ENCODE measurements around the gene SLC11A1. TPM values are rescaled to one million over a fixed set of nuclear protein-coding genes. Genes with fewer than 3 reads are reported as not detected.

SLC11A1 gene
- total RNA-seq, 1 experiment from 2014 or later, result not detected

- DNase-seq (ENCODE audit: low read depth, low spot score), result no peak
- in situ Hi-C loops (cut with HindIII; ENCODE audit: low pct_unique_long_range_greater_than_20kb, low sequenced_read_pairs), result no loop called here
Measured at GRCh38 chr2:218398437-218399390, 16.6 kb downstream of the SLC11A1 start.

GRCh38 chr2:218399391-218400166 is 17.5 kb downstream of the SLC11A1 start, which contains the start of gene CTDSP1:
Gene CTDSP1 (plus strand): TSS chr2:218399868. CDS start chr2:218400091, 223 bp downstream.
- DNase-seq (ENCODE audit: low read depth, low spot score), result peak; percentile 93
- in situ Hi-C loops (cut with HindIII; ENCODE audit: low pct_unique_long_range_greater_than_20kb, low sequenced_read_pairs), result no loop called here

- DNase-seq (ENCODE audit: low read depth, low spot score), result no peak
- in situ Hi-C loops (cut with HindIII; ENCODE audit: low pct_unique_long_range_greater_than_20kb, low sequenced_read_pairs), result no loop called here
Measured at GRCh38 chr2:218400167-218400929, 18.3 kb downstream of the SLC11A1 start.

- in situ Hi-C loops (cut with HindIII; ENCODE audit: low pct_unique_long_range_greater_than_20kb, low sequenced_read_pairs), result no loop called here
- no peak for DNase-seq (ENCODE audit: low read depth, low spot score)
Measured at GRCh38 chr2:218400930-218401881, 19.1 kb downstream of the SLC11A1 start.

GRCh38 chr2:218401890-218402289 is 19.8 kb downstream of the SLC11A1 start:
- no peak for DNase-seq (ENCODE audit: low read depth, low spot score)
- in situ Hi-C loops (cut with HindIII; ENCODE audit: low pct_unique_long_range_greater_than_20kb, low sequenced_read_pairs), result no loop called here

- no peak for DNase-seq (ENCODE audit: low read depth, low spot score)
- in situ Hi-C loops (cut with HindIII; ENCODE audit: low pct_unique_long_range_greater_than_20kb, low sequenced_read_pairs), result no loop called here
Measured at GRCh38 chr2:218402491-218402901, 20.4 kb downstream of the SLC11A1 start.

GRCh38 chr2:218402911-218403411 is 20.9 kb downstream of the SLC11A1 start:
- DNase-seq (ENCODE audit: low read depth, low spot score), result no peak
- in situ Hi-C loops (cut with HindIII; ENCODE audit: low pct_unique_long_range_greater_than_20kb, low sequenced_read_pairs), result no loop called here

GRCh38 chr2:218403810-218404209 is 21.7 kb downstream of the SLC11A1 start:
- in situ Hi-C loops (cut with HindIII; ENCODE audit: low pct_unique_long_range_greater_than_20kb, low sequenced_read_pairs), result no loop called here

GRCh38 chr2:218404351-218405085 is 22.4 kb downstream of the SLC11A1 start:
- no peak for DNase-seq (ENCODE audit: low read depth, low spot score)
- in situ Hi-C loops (cut with HindIII; ENCODE audit: low pct_unique_long_range_greater_than_20kb, low sequenced_read_pairs), result no loop called here

More at GRCh38 chr2:218403810-218404209, 21.7 kb downstream of the SLC11A1 start:
- DNase-seq (ENCODE audit: low read depth, low spot score), result no peak

GRCh38 chr2:218405086-218405745 is 23.1 kb downstream of the SLC11A1 start:
- in situ Hi-C loops (cut with HindIII; ENCODE audit: low pct_unique_long_range_greater_than_20kb, low sequenced_read_pairs), result no loop called here
- DNase-seq (ENCODE audit: low read depth, low spot score), result no peak

- in situ Hi-C loops (cut with HindIII; ENCODE audit: low pct_unique_long_range_greater_than_20kb, low sequenced_read_pairs), result no loop called here
- no peak for DNase-seq (ENCODE audit: low read depth, low spot score)
Measured at GRCh38 chr2:218405746-218406208, 23.7 kb downstream of the SLC11A1 start.

- DNase-seq (ENCODE audit: low read depth, low spot score), result peak; percentile 93
- in situ Hi-C loops (cut with HindIII; ENCODE audit: low pct_unique_long_range_greater_than_20kb, low sequenced_read_pairs), result no loop called here
Measured at GRCh38 chr2:218406209-218406948, 24.3 kb downstream of the SLC11A1 start.

- DNase-seq (ENCODE audit: low read depth, low spot score), result peak; percentile 15
- in situ Hi-C loops (cut with HindIII; ENCODE audit: low pct_unique_long_range_greater_than_20kb, low sequenced_read_pairs), result no loop called here
Measured at GRCh38 chr2:218406949-218407618, 25.0 kb downstream of the SLC11A1 start.

GRCh38 chr2:218407717-218408116 is 25.6 kb downstream of the SLC11A1 start:
- in situ Hi-C loops (cut with HindIII; ENCODE audit: low pct_unique_long_range_greater_than_20kb, low sequenced_read_pairs), result no loop called here
- no peak for DNase-seq (ENCODE audit: low read depth, low spot score)
